SKM-1 treated with dmso at 0.1 percent for 144 hours (cell line): ENCODE measurements around the gene HRH3.

Source experiments
- DNase-seq: peaks from one replicate; lab custom pipeline; 2025; ENCODE audit not compliant: unreplicated experiment; lab: John Stamatoyannopoulos, UW

Gene HRH3

GRCh38 chr20:62181808-62182207 is 38.3 kb downstream of the HRH3 start:
- no peak for DNase-seq

DNA sequence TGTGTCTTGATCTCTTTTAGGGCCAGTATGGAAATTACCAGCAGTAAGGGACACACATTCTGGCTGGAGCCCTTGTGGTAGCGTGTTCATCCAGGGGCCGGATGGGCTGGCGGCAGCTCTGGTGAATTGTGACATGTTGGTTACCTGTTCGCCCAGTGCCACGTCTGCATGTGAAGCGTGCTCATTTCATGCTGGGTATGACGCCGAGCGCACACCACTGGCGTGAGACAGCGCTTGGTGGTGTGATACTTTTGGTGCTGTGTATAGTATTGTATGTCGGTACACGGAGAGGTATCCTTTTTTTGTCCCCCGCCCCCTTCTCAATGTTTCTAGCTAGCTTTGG is 40.9 kb downstream of the HRH3 start:
- DNase-seq, result no peak

DNA sequence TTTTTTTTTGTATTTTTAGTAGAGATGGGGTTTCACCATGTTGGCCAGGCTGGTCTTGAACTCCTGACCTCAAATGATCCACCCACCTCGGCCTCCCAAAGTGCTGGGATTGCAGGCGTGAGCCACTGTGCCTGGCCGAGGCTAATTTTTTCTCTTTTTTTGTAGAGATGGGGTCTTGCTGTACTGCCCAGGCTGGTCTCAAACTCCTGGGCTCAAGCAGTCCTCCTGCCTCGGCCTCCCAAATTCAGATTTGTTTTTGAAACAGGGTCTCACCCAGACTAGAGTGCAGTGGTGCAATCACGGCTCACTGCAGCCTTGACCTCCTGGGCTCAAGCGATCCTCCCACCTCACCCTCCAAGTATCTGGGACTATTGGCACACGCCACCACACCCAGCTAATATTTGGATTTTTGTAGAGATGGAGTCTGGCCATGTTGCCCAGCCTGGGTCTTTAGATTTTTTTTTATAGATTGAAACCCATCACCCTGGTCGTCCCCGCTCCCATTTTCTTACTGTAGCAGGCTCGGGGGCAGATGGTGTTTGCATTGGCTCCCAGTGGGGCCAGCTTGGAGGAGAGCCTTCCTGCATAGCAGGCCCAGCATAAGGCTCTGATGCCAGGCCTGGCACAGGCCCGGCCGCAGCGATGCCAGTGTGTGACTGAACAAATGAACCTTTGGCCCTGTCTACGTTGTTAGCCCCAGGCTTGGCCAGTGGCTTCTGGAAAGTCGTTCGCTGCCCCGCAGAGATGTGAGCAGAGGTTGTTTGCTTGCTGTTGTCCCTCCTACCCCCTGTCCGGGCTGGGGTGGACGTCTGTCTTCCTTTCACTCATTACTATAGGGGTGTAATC is 41.5 kb downstream of the HRH3 start:
- DNase-seq, result no peak

GRCh38 chr20:62177307-62177706 is 42.8 kb downstream of the HRH3 start:
- no peak for DNase-seq

DNA sequence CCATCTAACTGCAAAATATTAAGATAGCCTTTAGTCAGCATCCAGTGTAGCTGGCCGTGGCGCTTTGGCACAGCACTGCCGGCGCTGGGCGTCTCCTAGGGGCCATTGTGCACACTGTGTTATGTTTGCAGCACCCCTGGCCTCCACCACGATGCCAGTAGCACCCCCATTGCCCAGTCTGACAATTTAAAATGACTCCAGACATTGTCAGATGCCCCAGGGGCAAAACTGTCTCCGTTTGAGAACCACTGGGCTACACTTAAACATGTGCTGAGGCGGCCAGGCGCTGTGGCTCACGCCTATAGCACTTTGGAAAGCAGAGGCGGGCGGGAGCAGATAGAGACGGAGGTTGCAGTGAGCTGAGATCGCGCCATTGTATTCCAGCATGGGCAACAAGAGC is 43.2 kb downstream of the HRH3 start:
- no peak for DNase-seq

DNA sequence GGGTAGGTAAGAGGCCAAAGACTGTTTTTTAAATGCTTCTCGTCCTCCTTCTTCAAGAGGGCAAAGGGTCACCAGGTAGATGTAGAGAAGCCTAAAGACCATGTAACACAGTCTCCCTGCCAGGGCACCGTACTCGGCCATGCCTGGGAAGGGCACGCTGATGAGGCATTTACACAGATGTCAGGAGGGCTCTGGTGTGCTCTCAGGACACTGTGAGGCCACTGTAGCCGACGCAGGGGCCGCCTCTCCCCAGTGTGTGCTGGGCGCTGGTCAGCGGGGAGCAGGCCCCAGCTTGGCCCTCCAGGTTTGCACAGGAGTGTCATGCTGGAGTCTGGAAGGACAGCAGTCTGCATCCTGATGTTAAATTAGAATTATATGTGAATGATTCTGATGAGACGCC is 44.4 kb downstream of the HRH3 start:
- DNase-seq, result no peak

DNA sequence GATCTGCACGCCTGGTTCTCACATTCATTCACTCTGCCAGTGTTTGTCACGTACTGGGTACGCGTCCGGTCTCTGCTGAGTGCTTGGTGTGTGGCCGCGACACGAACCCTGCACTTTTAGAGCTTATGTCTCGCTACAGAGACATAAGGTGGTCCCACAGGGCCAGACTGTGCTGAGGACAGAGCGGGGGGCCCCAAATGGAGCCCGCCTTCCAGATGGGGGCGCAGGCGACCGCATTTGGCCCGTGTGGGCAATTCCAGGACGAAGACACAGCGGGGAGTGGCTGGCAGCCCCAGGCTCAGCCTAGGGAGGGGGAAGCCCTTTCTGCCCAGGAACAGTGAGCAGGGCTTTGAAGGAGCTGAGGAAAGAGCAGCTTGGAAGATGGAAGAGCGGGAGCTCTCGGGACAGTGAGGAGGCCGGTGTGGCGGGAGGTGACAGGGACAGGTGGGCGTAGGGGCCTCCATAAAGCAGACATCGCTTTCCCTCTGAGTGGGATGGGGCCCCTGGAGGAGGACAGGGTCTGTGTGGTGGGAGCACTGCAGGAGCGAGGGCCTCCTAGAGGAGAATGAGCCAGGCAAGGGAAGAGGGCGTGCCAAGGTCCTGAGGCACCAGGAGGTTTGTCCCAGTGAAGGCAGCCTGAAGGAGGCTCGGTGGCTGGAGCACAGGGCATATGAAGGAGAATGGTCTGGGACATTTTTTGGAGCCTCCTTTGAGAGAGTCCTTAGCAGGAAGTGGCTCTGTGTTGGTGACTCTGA is 45.0 kb downstream of the HRH3 start:
- DNase-seq, result no peak

GRCh38 chr20:62174021-62174804 is 45.9 kb downstream of the HRH3 start:
- no peak for DNase-seq

GRCh38 chr20:62172666-62173065 is 47.4 kb downstream of the HRH3 start:
- no peak for DNase-seq

- no peak for DNase-seq
Observed at GRCh38 chr20:62171245-62171644, 48.8 kb downstream of the HRH3 start.

DNA sequence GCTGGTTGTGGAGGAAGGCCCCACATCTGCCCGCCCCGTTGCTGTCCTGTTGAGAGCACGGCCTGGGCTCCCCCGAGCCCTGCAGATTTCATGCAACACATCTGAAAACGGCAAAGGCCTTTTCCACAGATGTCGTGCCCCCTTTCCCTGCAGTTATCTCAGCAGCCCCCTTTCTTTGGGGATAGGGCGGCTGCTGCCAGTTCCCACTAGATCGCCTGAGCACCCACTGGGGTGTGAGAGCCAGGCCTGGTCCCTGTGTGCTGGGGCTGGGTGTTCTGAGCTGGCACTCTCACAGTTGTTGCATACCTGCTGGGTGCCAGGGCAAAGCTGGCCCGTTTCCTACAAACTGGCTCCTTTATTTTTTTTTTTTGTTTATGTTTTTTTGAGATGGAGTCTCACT is 49.5 kb downstream of the HRH3 start:
- no peak for DNase-seq

DNA sequence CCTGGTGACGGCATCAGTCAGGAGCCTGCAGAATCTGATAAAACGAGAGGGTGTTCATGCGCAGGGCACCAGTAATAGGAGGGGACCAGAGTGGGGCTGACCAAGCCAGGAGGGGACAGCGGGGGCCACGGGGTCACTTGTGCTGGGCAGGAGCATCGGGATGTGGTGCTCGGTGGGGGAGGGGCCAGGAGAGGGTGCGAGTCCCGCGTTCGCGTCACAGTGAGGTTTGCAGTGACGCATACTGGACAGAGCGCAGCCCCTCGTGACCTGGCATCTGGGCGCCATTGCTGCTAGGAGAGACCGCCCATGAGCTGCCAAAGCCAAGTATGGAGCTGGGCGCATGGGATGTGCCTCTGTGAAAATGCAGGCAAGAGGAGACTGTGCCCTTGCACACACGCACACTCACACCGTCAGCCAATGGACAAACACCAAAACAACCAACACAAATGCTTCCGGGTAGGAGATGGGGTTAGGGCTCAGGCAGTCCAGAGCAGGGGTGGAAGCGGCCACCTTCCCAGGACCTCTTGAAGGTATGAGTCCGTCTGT is 51.1 kb downstream of the HRH3 start:
- DNase-seq, result no peak

DNA sequence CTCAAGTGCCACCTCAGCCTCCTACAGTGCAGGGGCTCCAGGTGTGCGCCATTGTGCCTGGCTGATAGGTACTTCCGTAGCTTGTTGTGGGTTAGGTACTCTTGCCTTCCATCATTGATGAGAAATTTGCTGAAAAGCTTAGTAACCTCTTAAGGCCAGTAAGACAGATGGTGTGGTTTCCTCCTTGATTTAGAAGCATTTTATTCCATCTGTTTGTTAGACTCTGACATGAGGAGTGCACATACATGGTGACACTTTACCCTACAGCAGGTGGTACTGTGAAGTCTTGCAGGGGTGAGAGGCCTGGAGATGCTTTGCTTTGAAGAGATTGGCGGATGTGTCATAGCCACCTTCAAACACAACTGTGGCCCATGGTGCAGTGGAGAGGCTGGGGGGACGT is 52.0 kb downstream of the HRH3 start:
- DNase-seq, result no peak

- no peak for DNase-seq
Observed at GRCh38 chr20:62167474-62167873, 52.6 kb downstream of the HRH3 start.

DNA sequence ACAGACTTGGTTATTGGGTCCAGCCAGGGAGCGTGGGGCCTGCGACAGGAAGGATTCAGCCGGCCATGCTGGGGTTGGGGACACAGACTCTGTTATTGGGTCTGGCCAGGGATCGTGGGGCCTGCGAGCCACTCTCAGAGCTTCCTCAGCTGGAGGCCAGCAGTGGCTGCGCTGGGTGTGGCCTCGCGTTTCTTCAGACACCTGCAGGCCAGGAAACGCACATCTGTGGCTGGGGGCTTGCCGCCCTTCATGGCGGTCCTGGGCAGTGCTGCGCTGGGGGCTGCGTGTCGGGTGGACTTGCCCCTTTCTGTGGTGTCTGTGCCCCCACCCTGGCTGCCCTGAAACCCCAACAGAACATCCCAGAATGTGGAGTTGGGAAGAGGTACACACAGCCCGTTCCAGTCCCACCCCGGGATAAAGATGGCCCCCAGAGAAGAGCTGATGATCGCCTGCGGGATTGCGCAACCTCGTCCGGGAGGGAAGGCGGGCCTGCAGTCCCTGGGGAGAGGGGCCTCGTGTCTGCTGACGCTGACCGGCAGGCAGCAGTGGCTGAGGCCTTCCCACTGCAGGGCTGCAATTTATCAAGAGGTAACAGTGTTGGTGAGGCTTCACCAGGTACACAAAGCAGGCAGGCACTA is 54.2 kb downstream of the HRH3 start:
- no peak for DNase-seq
